Osteoblast (primary cell): Measurements from ENCODE around the gene IRS4. TPM values are rescaled to one million over a fixed set of nuclear protein-coding genes. Genes with fewer than 3 reads are reported as not detected.
A peak's percentile ranks its signal among the peaks of the same experiment; 100 is the strongest.

Source experiments
- DNase-seq: peaks from one replicate; pipeline ENCODE4 v3.0.0; 2011; ENCODE audit warnings: low spot score, mixed read lengths; ENCODE audit not compliant: insufficient read length; ENCODE audit errors: missing footprints
- H2AFZ ChIP-seq: 2 replicates; pipeline ENCODE4 v1.6.0; 2011; ENCODE audit warnings: mild to moderate bottlenecking, low read length
- H3K27ac ChIP-seq: 2 replicates; pipeline ENCODE4 v1.5.1; 2011; ENCODE audit warnings: mild to moderate bottlenecking, low read depth, low read length, moderate library complexity
- H3K27me3 ChIP-seq: 2 replicates; pipeline ENCODE4 v1.6.0; 2012; ENCODE audit warnings: mild to moderate bottlenecking, control low read depth, inconsistent platforms, low read length, moderate library complexity; ENCODE audit not compliant: insufficient read depth
- H3K36me3 ChIP-seq: 2 replicates; pipeline ENCODE4 v1.5.1; 2011; ENCODE audit warnings: mild to moderate bottlenecking, low read length, control low read depth, moderate library complexity; ENCODE audit not compliant: insufficient read depth
- H3K4me1 ChIP-seq: 2 replicates; pipeline ENCODE4 v1.5.1; 2011; ENCODE audit warnings: mild to moderate bottlenecking, low read length, control low read depth, moderate library complexity; ENCODE audit not compliant: insufficient read depth
- H3K4me2 ChIP-seq: 2 replicates; pipeline ENCODE4 v1.6.0; 2011; ENCODE audit warnings: mild to moderate bottlenecking, low read length; ENCODE audit not compliant: insufficient read depth
- H3K4me3 ChIP-seq: fragments of 200-600 bp; sonication (generic); 3 replicates; pipeline ENCODE4 v1.5.1; 2012; ENCODE audit warnings: mild to moderate bottlenecking, low read length, inconsistent platforms; ENCODE audit not compliant: insufficient read depth
- H3K79me2 ChIP-seq: 2 replicates; pipeline ENCODE4 v1.6.0; 2012; ENCODE audit warnings: mild to moderate bottlenecking, low read length, control low read depth, inconsistent platforms; ENCODE audit not compliant: insufficient read depth
- H3K9me3 ChIP-seq: 2 replicates; pipeline ENCODE4 v1.5.1; 2011; ENCODE audit warnings: low read depth, low read length, control low read depth
- H4K20me1 ChIP-seq: 2 replicates; pipeline ENCODE4 v1.6.0; 2012; ENCODE audit warnings: mild to moderate bottlenecking, low read length, control low read depth; ENCODE audit not compliant: insufficient read depth
- CTCF ChIP-seq: IDR thresholded peaks from 2 replicates; pipeline ENCODE4 v1.5.1; 2011; ENCODE audit warnings: mild to moderate bottlenecking, low read depth, low read length, moderate library complexity; ENCODE audit errors: extremely low read depth
- total RNA-seq: library from RNA; depleted of rRNA; stranded (reverse); fragments of >200 nt; gene quantifications from 2 replicates; pipeline ENCODE4 v1.2.3, GENCODE V29; 2012

The IRS4 gene
- total RNA-seq, 1 donor, result not detected

DNA sequence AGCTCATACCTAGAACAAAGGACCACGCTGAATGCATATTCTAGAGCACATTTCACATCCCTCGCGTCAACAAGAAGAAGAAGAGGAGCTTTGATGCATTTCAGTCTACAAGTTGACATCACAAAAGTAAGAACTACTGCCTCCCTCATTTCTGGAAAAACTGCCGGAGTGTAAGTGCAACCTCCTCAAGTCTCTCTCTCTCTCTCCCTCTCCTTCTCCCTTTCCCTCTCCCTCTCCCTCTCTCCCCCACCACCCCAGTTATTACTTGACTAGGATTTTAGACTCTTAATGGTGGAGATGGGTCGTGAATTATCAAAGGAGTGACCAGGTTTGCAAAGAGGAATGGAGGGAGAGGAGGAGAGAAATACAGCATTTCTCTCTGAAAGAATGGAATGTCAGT lies 1.4 kb upstream of the IRS4 start:
- TF ChIP-seq CTCF, result no peak
- Histone ChIP-seq H3K4me1 (no peaks in the 10 kb centered on the region), H3K27me3 (peaks cover 25% of the 10 kb centered on the region), H3K4me2 (no peak overlapping the region), H3K36me3 (no peaks in the 10 kb centered on the region), H3K9me3 (no peaks in the 10 kb centered on the region), H2AFZ (no peak overlapping the region), H3K27ac (no peak overlapping the region), H3K79me2 (no peaks in the 10 kb centered on the region), H4K20me1 (no peaks in the 10 kb centered on the region), H3K4me3 (no peak overlapping the region)
- DNase-seq, result no peak

GRCh38 chrX:108735679-108736508 lies 469 bp downstream of the IRS4 start:
- Histone ChIP-seq H3K36me3 (no peaks in the 10 kb centered on the region), H4K20me1 (no peaks in the 10 kb centered on the region), H3K9me3 (no peaks in the 10 kb centered on the region), H3K27ac (no peak overlapping the region), H3K79me2 (no peaks in the 10 kb centered on the region), H3K4me1 (no peaks in the 10 kb centered on the region), H2AFZ (no peak overlapping the region), H3K4me3 (no peak overlapping the region), H3K4me2 (no peak overlapping the region), H3K27me3 (peaks cover 38% of the 10 kb centered on the region)
- peak; percentile 79 for DNase-seq
- no peak for TF ChIP-seq CTCF

- Histone ChIP-seq H2AFZ (no peak overlapping the region), H4K20me1 (no peaks in the 10 kb centered on the region), H3K4me1 (no peaks in the 10 kb centered on the region), H3K9me3 (no peaks in the 10 kb centered on the region), H3K27ac (no peak overlapping the region), H3K79me2 (no peaks in the 10 kb centered on the region), H3K4me2 (no peak overlapping the region), H3K4me3 (no peak overlapping the region), H3K27me3 (peaks cover 39% of the 10 kb centered on the region), H3K36me3 (no peaks in the 10 kb centered on the region)
- no peak for TF ChIP-seq CTCF
- DNase-seq, result peak; percentile 77
Measured at GRCh38 chrX:108735091-108735678, 1.2 kb downstream of the IRS4 start.

- Histone ChIP-seq H3K9me3 (no peaks in the 10 kb centered on the region), H3K36me3 (no peaks in the 10 kb centered on the region), H3K79me2 (no peaks in the 10 kb centered on the region), H3K4me2 (no peak overlapping the region), H3K4me3 (no peak overlapping the region), H4K20me1 (no peaks in the 10 kb centered on the region), H3K27me3 (peaks cover 39% of the 10 kb centered on the region), H3K4me1 (no peaks in the 10 kb centered on the region), H2AFZ (no peak overlapping the region), H3K27ac (no peak overlapping the region)
- peak; percentile 60 for DNase-seq
- no peak for TF ChIP-seq CTCF
Measured at GRCh38 chrX:108734426-108734825, 1.9 kb downstream of the IRS4 start.
